GM18511 (cell line): ENCODE data around the gene UNC5B.
A peak's percentile ranks its signal among the peaks of the same experiment; 100 is the strongest.

Source experiments
- ATAC-seq: cut with Tn5 transposase; IDR thresholded peaks from one replicate; pipeline ENCODE4 v1.9.1; 2021; ENCODE audit warnings: mild to moderate bottlenecking, moderate library complexity; ENCODE audit not compliant: unreplicated experiment

Gene UNC5B

DNA sequence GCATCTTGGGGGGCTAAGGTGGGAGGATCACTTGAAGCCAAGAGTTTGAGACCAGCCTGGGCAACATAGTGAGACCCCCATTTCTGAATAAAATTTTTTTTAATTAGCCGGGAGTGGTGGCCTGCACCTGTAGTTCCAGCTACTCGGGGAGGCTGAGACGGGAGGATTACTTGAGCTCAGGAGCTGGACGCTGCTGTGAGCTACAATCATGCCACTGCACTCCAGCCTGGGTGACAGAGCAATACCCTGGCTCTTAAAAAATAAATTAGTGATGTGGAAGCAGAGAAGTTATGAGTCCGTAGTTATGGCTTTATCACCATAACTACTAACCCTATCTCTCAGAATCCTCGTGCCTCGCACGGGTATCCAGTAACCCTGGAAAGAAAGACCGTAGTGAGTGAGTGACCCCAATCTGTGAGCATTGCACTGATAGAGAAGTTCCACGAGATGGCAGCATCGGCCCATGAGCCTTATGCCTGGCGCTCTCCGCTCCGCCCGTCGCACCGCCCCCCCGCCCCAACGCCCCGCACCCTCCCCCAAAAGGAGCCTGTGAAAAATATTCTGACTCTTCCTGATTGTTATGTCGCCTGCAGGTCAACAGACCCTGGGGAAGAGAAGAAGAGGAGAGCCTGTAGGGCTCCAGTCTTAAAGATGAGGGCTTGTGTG, 101.8 kb downstream of the UNC5B start:
- ATAC-seq: no peak

DNA sequence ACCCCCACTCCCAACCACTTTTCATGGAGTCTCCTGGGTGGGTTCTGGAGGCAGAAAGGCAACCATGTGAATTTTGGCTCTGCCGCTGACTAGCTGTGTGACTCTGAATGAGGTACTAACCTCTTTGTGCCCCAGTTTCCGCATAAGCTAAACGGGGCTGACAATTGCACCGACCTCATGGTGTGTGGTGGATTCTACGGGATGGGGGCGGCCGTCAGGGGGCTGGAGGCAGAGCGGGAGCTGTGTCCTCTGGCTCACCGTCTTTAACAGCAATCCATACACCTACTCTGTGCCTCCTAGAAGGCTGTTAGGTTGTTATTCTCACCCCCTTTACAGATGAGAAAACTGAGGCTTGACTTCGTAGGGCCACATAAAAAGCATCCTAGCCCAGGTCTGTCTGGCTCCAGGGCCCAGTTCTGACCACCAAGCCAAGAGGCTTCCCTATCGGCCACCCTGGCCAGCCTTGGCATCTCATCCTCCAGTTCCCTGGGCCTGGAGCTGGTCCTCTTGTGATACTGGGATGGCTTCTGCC, 102.4 kb downstream of the UNC5B start:
- ATAC-seq: no peak

- no peak for ATAC-seq
Observed at GRCh38 chr10:71316056-71316785, 103.9 kb downstream of the UNC5B start.

DNA sequence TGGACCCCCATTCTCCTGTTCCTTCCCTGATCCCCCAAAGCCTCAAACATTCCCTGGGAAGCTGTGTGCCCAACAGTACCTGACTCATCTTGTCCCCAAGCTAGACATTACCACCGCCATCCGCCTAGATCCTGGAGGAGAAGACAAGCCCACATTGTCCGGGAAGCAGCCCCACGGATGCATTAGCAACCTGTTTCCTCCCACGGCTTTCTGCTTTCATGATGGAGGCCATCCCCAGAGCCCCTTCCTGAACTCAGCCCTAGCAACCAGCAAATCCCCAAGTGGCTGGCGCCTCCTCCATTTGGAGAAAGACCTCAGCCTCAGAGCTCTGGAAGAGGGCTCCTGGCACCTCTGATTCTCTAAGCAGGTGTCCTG, 104.4 kb downstream of the UNC5B start:
- ATAC-seq: no peak

GRCh38 chr10:71317739-71318138, 105.4 kb downstream of the UNC5B start:
- no peak for ATAC-seq

DNA sequence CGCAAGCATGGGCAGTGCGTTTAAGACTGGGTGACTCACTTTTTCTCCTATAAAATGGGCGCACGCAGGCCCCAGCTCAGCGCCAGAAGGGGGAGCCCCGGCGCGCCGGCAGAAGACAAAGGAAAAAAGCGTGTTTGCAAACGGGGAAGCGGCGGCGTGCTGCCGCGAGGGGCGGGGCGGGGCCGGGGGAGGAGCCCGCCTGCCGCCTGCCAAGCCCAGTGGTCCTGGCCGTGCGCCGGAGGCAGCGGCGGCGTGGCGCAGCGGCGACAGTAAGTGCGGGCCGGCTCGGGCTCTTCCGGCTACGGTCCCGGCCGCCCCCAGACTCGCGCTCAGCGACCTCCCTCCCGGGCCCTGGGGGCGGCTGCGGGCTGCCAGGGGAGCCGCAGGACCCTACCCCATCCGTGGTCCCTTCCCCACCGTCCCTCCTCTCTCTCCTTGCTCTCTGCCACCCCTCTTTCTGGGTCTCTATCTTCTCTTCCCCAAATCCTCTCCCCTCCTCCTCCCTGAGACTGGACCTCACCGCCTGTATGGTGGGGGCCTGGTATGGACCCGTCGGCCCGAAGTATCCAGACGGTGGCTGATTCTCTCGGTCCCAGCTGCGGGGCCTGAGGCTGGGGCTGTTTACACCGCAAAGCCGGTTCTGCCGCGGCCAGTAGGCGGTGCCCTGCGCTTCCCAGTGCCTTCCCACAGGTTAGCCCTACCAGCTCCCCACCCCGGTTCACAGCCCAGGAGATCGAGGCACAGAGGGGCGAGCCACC, 106.9 kb downstream of the UNC5B start, which contains the start of gene SLC29A3:
TSS of gene SLC29A3 (plus strand) at position 218 of the 758 bp plus-strand sequence. CDS start at position 269, 51 bp downstream.
- ATAC-seq: peak; percentile 83

DNA sequence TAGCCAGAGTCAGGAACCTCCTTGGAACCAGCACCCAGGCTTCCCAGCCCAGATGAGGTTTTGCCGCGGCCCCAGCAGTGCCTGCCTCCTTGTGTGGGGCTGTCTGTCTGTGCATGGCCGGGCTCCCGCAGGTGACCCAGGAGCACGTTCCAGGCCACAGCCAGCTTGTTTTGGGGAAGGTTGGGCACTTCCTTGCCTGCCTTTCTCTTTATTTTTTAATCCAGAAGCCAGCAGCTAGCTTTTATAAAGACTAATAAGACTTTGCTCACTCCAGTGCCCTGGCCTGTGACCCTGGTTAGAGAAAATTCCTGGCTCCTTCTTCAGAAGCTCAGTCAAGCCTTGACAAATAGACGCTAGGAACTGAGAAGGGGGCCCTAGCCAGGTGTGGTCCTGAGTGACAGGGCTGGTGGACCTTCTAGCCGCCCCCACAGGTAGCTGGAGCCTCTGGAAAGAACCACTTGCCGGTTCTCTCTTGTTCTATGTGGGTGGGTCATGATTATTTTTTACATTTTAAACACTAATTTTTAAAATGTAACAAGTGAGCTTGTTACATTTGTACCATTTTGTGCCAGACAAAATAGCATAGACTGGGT, 107.5 kb downstream of the UNC5B start:
- no peak for ATAC-seq

DNA sequence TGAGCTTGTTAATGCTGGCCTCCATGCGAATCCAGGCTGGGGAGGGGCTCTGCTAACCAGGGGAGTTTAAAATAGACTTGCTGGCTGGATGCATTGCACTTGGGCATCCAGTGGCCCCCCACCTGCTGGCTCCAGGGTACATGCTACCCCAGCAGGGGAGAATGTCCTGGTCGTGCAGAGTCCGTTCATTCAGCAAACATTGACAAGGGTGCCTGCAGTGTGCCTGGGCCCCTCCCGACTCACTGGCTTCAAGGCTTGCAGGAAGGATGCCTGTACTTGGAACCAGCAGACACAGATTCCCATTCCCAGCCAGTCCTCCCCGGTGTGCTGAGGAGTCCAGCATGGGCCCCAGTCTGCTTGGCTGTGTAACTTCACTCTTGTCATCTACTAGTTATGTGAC, 108.2 kb downstream of the UNC5B start:
- ATAC-seq: no peak

GRCh38 chr10:71321386-71321785, 109.0 kb downstream of the UNC5B start:
- no peak for ATAC-seq

GRCh38 chr10:71323407-71323806, 111.0 kb downstream of the UNC5B start:
- no peak for ATAC-seq

- no peak for ATAC-seq
Observed at GRCh38 chr10:71324743-71325142, 112.4 kb downstream of the UNC5B start.

- no peak for ATAC-seq
Observed at GRCh38 chr10:71325267-71325666, 112.9 kb downstream of the UNC5B start.

DNA sequence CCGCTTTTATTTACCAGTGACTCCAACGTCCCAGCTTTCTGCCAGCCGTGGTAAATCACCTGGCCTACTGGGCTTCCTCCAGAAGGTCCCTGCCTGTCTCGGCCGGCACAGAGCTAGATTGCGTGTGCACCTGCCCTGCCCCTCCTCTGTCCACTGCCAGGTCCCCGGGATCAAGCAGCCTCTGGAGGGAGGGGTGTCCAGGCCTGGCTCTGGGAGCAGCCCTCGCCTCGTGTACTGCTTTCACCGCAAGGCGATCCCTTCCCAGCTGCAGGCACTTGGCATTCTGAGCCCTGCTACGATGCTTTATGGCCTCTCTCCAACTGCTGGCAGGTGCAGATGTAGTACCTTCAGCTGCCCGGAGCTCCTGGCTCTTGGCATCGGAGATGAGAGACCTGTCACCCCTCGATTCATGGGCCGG, 114.1 kb downstream of the UNC5B start:
- no peak for ATAC-seq

DNA sequence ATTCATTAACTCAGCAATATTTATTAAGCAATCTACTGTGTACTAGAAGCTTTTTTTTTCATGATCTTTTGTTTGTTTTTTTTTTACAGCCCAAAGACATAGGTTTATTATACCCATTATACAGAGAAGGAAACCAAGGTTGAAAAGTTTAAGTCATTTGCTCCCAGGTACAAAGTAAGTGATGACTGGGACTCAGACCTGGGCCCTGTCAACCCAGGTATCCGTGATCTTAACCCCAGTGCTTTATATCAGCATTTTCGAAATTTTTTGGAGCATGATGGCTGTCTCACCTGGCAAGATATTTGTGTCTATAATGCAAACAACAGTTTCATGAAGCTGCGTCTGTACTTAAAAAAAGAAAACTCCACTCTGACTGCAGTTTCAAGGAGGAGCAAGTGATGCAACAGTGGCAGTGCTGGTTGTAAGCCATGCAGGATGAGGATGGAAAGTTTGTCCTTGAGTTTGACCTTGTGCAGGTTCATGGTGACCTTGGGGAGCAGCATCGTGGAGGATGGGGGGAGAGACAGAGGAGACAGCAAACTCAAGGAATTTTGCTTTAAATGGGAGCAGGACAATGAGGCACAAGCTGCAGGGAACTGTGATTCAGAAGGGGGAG, 118.5 kb downstream of the UNC5B start:
- ATAC-seq: no peak

DNA sequence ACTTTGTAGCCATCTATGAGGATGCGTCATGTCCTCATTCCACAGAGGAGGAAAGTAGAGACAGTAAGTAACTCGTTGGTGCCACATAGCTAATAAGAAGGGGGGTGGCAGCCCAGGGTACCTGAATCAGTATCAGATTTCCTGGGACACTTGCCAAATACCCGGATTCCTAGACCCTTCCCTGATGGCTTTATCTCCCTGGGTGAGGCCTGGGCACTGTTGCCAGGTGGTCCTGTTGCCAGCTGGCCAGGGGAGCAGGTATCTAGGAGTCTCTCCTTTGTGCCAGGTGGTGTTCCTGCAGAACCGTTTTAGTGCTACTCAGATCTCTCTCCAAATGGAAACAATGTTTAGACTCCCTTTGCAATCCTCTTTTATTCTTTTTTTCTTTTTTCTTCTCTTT, 119.4 kb downstream of the UNC5B start:
- no peak for ATAC-seq

GRCh38 chr10:71332466-71332865, 120.1 kb downstream of the UNC5B start:
- ATAC-seq: no peak

DNA sequence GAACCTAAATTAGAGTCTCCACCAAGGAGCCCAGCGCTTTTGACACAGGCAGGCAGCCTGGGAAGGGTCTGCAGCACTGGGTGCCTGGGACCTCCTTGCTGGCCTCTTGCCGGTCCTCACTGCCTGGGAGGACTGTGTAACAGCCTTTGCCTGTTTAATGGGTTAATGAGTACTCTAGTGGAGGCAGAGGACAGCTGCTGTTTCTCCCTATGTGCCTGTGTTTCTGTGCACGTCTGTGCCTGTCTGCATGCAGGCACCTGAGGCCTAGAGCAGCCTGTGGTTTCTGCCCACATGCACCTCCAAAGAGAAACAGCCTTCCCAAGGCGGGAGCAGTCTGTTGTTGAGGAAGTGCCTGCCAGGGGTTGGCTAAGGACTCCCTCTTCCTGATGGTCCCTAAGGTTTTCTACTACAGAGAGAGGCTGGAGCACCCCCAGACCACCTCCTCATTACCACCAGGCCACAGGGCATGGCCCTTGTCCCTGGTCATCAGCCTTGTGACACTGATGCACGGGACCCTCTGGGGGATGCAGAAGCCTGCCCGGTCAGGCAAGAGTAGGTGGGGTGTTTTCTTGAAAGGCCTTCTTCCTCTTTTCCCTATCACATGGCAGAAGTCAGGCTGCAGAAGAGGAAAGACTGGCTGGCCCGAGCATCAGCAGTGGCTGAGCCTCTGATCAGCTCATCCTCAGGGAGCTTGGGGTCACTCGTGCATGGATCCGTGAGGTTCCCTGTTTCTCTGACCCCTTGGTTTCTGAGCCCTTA, 120.9 kb downstream of the UNC5B start:
- peak; percentile 70 for ATAC-seq

- ATAC-seq: no peak
Observed at GRCh38 chr10:71334221-71334791, 121.9 kb downstream of the UNC5B start.

DNA sequence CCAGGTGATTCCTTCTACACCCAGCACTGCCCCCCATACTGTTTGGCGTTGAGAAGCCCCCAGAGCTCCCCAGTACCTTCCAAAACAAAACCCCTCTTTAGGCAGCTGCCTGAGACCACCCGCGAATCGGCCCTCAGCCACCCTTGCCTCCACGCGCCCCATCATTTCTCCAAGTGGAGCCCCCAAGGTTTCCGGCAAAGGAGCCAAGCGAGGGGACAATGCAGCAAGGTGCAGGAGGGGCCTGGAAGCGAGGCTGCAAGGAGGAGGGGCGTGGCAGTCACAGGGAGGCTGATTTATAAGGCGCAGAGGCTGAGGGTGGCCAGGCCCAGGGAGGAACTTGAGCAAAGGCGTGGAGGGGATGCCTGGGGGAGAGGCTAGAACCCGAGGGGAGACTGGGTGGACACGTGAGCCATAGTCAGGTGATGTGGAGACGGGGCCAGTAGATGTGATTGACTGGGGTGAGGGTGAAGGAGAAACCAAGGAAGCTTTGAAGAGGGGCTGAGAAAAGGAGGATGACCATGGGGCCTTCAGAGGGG, 122.9 kb downstream of the UNC5B start:
- ATAC-seq: no peak
